GDM1 (cell line): ENCODE results near the gene PSMB8.

ENCODE experiments used
- DNase-seq: peaks from one replicate; lab custom pipeline; 2025; lab: John Stamatoyannopoulos, UW

Gene PSMB8

GRCh38 chr6:32796848-32797776 lies 46.7 kb downstream of the PSMB8 start:
- peak; percentile 86 for DNase-seq

GRCh38 chr6:32794510-32794909 lies 49.3 kb downstream of the PSMB8 start:
- DNase-seq = peak; percentile 53

- no peak for DNase-seq
Observed at GRCh38 chr6:32792901-32793435, 50.9 kb downstream of the PSMB8 start.
